Measurements from ENCODE around the gene DSCAM. TPM values are rescaled to one million over a fixed set of nuclear protein-coding genes. Genes with fewer than 3 reads are reported as not detected.

The DSCAM gene
- total RNA-seq, 1 donor from 2014 or later, result not detected

DNA sequence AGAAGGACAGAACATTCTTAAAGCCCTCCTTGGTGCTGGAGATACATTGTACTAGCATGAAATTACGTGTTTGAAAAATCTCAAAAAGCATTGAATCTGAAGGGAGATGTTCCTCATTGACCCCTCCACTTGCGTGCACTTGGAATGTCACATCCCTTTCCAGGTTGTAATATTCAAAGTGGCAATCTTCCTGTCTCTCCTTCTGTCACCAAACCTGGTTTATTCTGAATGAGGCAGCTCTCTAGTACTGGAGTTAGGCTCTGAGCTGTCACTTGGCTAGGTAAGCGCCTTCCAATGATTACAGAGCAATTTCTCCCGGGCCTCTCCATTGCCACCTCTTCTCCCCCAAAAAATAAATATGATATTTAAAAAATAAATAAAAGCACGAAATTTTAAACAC is 855 bp downstream of the DSCAM start:
- Histone ChIP-seq H3K4me3 (no peak overlapping the region), H3K27ac (no peak overlapping the region), H3K4me1 (no peaks in the 10 kb centered on the region), H3K27me3 (peaks cover 3% of the 10 kb centered on the region), H3K36me3 (no peaks in the 10 kb centered on the region), H3K9me3 (no peaks in the 10 kb centered on the region)
- no peak for DNase-seq (ENCODE audit: extremely low spot score in 2 of 2)
- intact Hi-C loops (cut with DNase I), result no loop called here
- no peak for TF ChIP-seq POLR2AphosphoS5 (IDR thresholded peaks at IDR 0.05; ENCODE audit: insufficient read depth in 1 of 2, low read depth in 1 of 2)
- no peak for TF ChIP-seq POLR2A (IDR thresholded peaks at IDR 0.05)
- TF ChIP-seq CTCF (IDR thresholded peaks at IDR 0.05), result no peak

- no peak overlapping the region for H3K4me3 ChIP-seq
- H3K27me3 ChIP-seq, result peaks cover 3% of the 10 kb centered on the region
- H3K27ac ChIP-seq, result no peak overlapping the region
- intact Hi-C loops (cut with DNase I), result no loop called here
- no peaks in the 10 kb centered on the region for H3K4me1 ChIP-seq
- H3K36me3 ChIP-seq, result no peaks in the 10 kb centered on the region
- no peaks in the 10 kb centered on the region for H3K9me3 ChIP-seq
- TF ChIP-seq CTCF (IDR thresholded peaks at IDR 0.05), result no peak
- no peak for TF ChIP-seq POLR2A (IDR thresholded peaks at IDR 0.05)
- TF ChIP-seq POLR2AphosphoS5 (IDR thresholded peaks at IDR 0.05; ENCODE audit: insufficient read depth in 1 of 2, low read depth in 1 of 2), result no peak
- no peak for DNase-seq (ENCODE audit: extremely low spot score in 2 of 2)
These were observed 1.4 kb downstream of the DSCAM start for GRCh38 chr21:40845441-40845995.

GRCh38 chr21:40844935-40845334 is 2.0 kb downstream of the DSCAM start:
- H3K27me3 ChIP-seq, result peaks cover 3% of the 10 kb centered on the region
- no peaks in the 10 kb centered on the region for H3K36me3 ChIP-seq
- TF ChIP-seq CTCF (IDR thresholded peaks at IDR 0.05), result no peak
- no peak for TF ChIP-seq POLR2AphosphoS5 (IDR thresholded peaks at IDR 0.05; ENCODE audit: insufficient read depth in 1 of 2, low read depth in 1 of 2)
- TF ChIP-seq POLR2A (IDR thresholded peaks at IDR 0.05), result no peak
- H3K9me3 ChIP-seq, result no peaks in the 10 kb centered on the region
- H3K27ac ChIP-seq, result no peak overlapping the region
- H3K4me1 ChIP-seq, result no peaks in the 10 kb centered on the region
- no peak overlapping the region for H3K4me3 ChIP-seq
- intact Hi-C loops (cut with DNase I), result no loop called here
- DNase-seq (ENCODE audit: extremely low spot score in 2 of 2), result no peak

- no peaks in the 10 kb centered on the region for H3K4me1 ChIP-seq
These were observed 4.8 kb downstream of the DSCAM start for GRCh38 chr21:40842197-40842552.

More at GRCh38 chr21:40842197-40842552, 4.8 kb downstream of the DSCAM start:
- Histone ChIP-seq H3K36me3 (no peaks in the 10 kb centered on the region), H3K4me3 (no peak overlapping the region), H3K9me3 (no peaks in the 10 kb centered on the region), H3K27me3 (peaks cover 3% of the 10 kb centered on the region), H3K27ac (no peak overlapping the region)
- intact Hi-C loops (cut with DNase I), result no loop called here
- no peak for TF ChIP-seq POLR2AphosphoS5 (IDR thresholded peaks at IDR 0.05; ENCODE audit: insufficient read depth in 1 of 2, low read depth in 1 of 2)
- no peak for TF ChIP-seq POLR2A (IDR thresholded peaks at IDR 0.05)
- TF ChIP-seq CTCF (IDR thresholded peaks at IDR 0.05), result no peak
- DNase-seq (ENCODE audit: extremely low spot score in 2 of 2), result no peak

All from vagina (tissue), 2 donors.